8988T (cell line): ENCODE results near the gene MPST.

Source experiments
- DNase-seq: peaks from one replicate; pipeline ENCODE4 v3.0.0; 2011

MPST gene

GRCh38 chr22:37024339-37025157 is 5.0 kb downstream of the MPST start:
- DNase-seq: no peak

- DNase-seq: no peak
Measured at GRCh38 chr22:37025500-37026070, 6.0 kb downstream of the MPST start.

- no peak for DNase-seq
Measured at GRCh38 chr22:37026325-37026724, 6.8 kb downstream of the MPST start.

GRCh38 chr22:37027556-37027955 is 8.0 kb downstream of the MPST start:
- no peak for DNase-seq

- DNase-seq: no peak
Measured at GRCh38 chr22:37028692-37029674, 9.4 kb downstream of the MPST start.

GRCh38 chr22:37030560-37031281 is 11.2 kb downstream of the MPST start:
- DNase-seq: no peak

GRCh38 chr22:37032134-37032534 is 12.6 kb downstream of the MPST start:
- DNase-seq: no peak

GRCh38 chr22:37032535-37033460 is 13.3 kb downstream of the MPST start:
- DNase-seq: no peak

GRCh38 chr22:37033605-37034430 is 14.3 kb downstream of the MPST start:
- DNase-seq: no peak

- DNase-seq: no peak
Measured at GRCh38 chr22:37036655-37037377, 17.3 kb downstream of the MPST start.

GRCh38 chr22:37037669-37038068 is 18.1 kb downstream of the MPST start:
- DNase-seq: no peak

- DNase-seq: no peak
Measured at GRCh38 chr22:37039466-37039865, 19.9 kb downstream of the MPST start.

GRCh38 chr22:37043209-37043827 is 23.8 kb downstream of the MPST start:
- no peak for DNase-seq

- DNase-seq: peak; percentile 88
Measured at GRCh38 chr22:37043828-37044538, 24.4 kb downstream of the MPST start.

GRCh38 chr22:37044634-37045625 is 25.4 kb downstream of the MPST start:
- no peak for DNase-seq

GRCh38 chr22:37045958-37046357 is 26.4 kb downstream of the MPST start:
- DNase-seq: no peak

- no peak for DNase-seq
Measured at GRCh38 chr22:37046589-37046988, 27.0 kb downstream of the MPST start.
